ENCODE data around the gene SFMBT1.

SFMBT1 gene

DNA sequence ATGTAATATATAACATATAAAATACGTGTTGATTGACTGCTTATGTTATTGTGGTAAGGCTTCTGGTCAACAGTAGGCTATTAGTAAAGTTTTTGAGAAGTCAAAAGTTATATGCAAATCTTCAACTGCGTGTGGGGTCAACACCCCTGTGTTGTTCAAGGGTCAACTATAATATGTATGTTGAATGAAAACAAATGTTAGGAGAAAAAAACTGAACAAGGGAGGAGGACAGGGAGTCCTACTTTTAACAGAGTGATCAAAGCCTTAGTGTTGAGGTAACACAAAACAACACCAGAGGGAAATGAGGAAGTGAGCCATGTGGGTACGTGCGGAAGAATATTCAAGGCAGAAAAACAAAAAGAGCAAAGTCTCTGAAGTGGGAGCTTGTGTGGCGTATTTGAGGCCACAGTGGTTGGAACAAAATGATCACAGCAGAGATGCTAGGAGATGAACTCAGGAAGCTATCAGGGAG, 62.5 kb downstream of the SFMBT1 start:
- TF ChIP-seq, protein P1, sequence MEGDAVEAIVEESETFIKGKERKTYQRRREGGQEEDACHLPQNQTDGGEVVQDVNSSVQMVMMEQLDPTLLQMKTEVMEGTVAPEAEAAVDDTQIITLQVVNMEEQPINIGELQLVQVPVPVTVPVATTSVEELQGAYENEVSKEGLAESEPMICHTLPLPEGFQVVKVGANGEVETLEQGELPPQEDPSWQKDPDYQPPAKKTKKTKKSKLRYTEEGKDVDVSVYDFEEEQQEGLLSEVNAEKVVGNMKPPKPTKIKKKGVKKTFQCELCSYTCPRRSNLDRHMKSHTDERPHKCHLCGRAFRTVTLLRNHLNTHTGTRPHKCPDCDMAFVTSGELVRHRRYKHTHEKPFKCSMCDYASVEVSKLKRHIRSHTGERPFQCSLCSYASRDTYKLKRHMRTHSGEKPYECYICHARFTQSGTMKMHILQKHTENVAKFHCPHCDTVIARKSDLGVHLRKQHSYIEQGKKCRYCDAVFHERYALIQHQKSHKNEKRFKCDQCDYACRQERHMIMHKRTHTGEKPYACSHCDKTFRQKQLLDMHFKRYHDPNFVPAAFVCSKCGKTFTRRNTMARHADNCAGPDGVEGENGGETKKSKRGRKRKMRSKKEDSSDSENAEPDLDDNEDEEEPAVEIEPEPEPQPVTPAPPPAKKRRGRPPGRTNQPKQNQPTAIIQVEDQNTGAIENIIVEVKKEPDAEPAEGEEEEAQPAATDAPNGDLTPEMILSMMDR (IDR thresholded peaks at IDR 0.05; ENCODE audit: low read depth, low read length): no peak
- DNase-seq (ENCODE audit: extremely low read depth, low read depth): no peak

DNA sequence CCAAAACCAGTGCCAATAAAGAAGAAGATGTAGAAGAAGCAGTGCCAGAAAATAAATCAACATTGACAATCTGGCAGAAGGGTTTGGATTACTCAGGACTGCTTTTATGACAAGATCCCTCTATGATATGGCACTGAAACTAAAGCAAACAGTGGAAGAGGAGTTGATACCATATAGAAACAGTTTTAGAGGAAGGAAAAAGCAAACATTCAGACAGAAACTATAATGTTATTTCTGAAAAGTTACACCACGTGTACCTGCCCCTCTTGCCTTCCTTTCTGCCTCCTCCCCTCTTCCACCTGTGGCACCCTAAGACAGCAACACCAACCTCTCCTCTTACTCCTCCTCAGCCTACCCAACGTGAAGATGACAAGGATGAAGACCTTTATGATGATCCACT, 63.0 kb downstream of the SFMBT1 start:
- TF ChIP-seq, protein P1 (IDR thresholded peaks at IDR 0.05; ENCODE audit: low read depth, low read length): no peak
- no peak for DNase-seq (ENCODE audit: extremely low read depth, low read depth)

DNA sequence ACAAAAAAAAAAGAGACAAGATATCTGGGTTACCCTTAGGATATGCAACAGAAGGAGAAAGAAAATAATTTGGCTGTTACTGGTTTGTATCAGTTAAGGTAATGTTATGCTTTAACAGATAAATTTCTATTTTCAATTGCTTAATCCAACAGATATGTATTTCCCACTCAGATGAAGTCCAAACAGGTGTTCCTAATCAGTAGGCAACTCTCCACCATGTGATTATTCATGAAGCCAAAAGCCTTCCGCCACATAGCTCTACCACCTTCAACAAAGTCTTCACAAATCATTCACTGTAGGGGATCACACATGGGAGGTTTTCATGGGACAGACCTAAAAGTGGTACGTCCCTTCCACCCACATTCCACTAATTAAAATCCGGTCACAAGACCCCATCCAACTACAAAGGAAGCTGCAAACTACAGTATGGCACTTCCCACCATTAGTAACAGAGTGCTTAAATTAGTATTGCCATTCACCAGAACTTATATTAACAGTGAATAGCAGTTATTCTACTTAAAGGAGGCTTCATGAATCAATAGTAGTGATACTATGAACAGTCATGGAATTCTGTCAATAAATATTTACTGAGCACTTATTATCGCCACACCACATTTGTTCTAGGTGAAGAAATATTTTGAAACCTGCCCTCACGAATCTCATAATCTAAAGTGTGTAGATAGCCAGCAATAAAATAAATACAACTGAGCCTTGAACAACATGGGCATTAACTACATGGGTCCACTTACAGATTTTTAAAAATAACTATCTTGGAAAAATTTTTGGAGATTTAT, 66.5 kb downstream of the SFMBT1 start:
- no peak for DNase-seq (ENCODE audit: extremely low read depth, low read depth)
- TF ChIP-seq, protein P1 (IDR thresholded peaks at IDR 0.05; ENCODE audit: low read depth, low read length): no peak

DNA sequence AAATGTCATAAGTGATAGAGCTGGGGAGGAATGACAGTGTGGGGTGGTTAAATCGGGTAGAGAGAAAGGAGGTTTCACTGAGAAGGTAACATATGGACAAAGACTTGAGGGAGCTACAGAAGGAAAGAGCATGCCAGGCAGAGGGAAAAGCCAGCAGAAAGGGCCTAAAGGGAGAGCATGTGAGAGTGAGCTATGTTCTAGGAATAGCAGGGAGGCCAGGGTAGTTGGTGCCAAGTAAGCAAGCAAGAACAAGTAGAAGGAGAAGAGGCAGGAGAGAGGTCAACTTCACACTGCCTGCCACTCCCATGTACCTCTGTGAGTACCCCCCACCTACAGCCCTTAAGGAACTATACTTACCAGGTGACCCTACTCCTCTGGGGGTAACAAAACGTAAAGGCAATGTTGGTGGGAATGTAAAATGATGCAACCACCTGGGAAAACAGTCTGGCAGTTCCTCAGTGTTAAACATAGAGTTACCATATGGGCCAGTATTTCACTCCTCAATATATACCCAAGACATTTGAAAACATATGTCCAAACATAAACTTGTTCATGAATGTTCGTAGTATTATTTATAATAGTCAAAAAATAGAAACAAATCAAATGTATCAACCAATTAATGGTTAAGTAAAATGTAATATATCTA, 67.6 kb downstream of the SFMBT1 start:
- TF ChIP-seq, protein P1 (IDR thresholded peaks at IDR 0.05; ENCODE audit: low read depth, low read length): no peak
- no peak for DNase-seq (ENCODE audit: extremely low read depth, low read depth)

DNA sequence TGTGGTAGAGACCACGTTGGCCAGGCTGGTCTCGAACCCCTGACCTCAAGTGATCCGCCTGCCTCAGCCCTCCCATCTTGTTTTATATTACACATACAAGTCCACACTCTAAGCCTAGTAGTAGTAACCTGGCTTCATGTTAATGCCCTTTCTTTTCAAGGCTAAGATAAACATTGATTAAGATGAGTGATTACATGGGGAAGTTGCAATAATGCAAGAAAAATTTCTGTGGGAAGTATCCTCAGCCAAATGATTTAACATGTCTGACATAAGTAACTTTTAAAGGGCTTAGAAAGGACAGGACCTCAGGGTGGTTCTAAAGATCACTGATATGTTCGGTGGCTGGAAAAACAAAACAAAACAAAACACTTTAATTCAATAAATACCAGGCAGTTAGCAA, 72.1 kb downstream of the SFMBT1 start:
- TF ChIP-seq, protein P1 (IDR thresholded peaks at IDR 0.05; ENCODE audit: low read depth, low read length): no peak
- DNase-seq (ENCODE audit: extremely low read depth, low read depth): no peak

DNA sequence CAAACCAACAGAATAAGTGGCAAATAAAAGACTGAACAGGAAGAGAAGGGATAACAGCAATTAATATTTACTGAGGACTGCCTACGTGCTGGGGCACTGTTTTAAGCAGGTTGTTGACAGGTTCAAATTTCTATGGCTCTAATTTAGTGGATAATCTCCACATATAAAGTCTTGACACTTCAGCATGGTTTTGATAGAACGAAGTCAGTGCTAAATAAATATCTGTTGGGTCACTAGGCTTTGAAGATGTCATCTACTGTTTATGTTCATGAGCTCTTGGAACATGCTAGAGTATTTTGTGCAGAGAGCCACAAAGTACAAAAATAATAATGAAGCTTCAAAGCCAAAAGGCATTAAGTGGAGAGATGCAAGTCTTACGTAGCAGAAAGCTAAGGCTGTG, 74.0 kb downstream of the SFMBT1 start:
- DNase-seq (ENCODE audit: extremely low read depth, low read depth): no peak
- TF ChIP-seq, protein P1 (IDR thresholded peaks at IDR 0.05; ENCODE audit: low read depth, low read length): no peak

DNA sequence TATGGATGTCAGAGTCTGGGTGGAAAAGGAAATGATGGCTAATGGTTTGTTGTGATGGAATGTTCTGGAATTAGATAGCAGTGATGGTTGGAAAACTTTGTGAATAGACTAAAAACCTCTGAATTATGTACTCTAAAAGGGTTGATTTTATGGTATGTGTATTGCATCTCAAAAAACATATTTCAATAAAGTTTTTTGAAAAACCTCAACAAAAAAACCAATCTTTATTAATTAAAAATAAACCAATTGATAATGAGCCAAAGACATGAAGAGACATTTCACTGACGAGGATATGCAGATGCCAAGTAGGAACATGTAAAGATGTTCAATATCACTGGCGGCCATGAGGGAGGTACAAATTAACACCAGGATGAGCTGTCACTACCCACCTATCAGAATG, 78.5 kb downstream of the SFMBT1 start:
- DNase-seq (ENCODE audit: extremely low read depth, low read depth): no peak
- TF ChIP-seq, protein P1 (IDR thresholded peaks at IDR 0.05; ENCODE audit: low read depth, low read length): no peak
